Stimulated activated CD8-positive, alpha-beta memory T cell treated with anti-CD3 and anti-CD28 coated beads, Interleukin-4, amount 100 ng/mL, for 4 hours (primary cell): ENCODE measurements around the gene BSPRY.
"Not testable (repeated sequence)": the region's sequence is repeated elsewhere in the genome, so short reads cannot be mapped to it uniquely, and the experiment has no call there.

Experiments used
- DNase-seq, 2 donors: peaks; one replicate each; pipeline ENCODE4 v3.0.0-alpha.2; 2020; ENCODE audit warnings: low read depth in 2 of 2, low spot score in 1 of 2

BSPRY gene

GRCh38 chr9:113369855-113370140 lies 20.5 kb downstream of the BSPRY start:
- no peak for DNase-seq

- no peak for DNase-seq
Measured at GRCh38 chr9:113370806-113371325, 21.5 kb downstream of the BSPRY start.

- DNase-seq: no peak
Measured at GRCh38 chr9:113372059-113372458, 22.7 kb downstream of the BSPRY start.

GRCh38 chr9:113373256-113373655 lies 23.9 kb downstream of the BSPRY start:
- DNase-seq: no peak

- no peak for DNase-seq
Measured at GRCh38 chr9:113373676-113374392, 24.5 kb downstream of the BSPRY start.

- no peak for DNase-seq
Measured at GRCh38 chr9:113375057-113376023, 26.0 kb downstream of the BSPRY start.

GRCh38 chr9:113376634-113377567 lies 27.6 kb downstream of the BSPRY start, which contains the start of gene HDHD3:
HDHD3 (minus strand) TSS chr9:113376986; CDS start chr9:113374354, 2,632 bp downstream.
- DNase-seq: peak; percentile 44 to 69

- not testable (repeated sequence) for DNase-seq
Measured at GRCh38 chr9:113379094-113379828, 29.9 kb downstream of the BSPRY start.

GRCh38 chr9:113379829-113380210 lies 30.5 kb downstream of the BSPRY start:
- DNase-seq: not testable (repeated sequence)

GRCh38 chr9:113380869-113381378 lies 31.6 kb downstream of the BSPRY start:
- DNase-seq: no peak

- DNase-seq: not testable (repeated sequence)
Measured at GRCh38 chr9:113381441-113381840, 32.1 kb downstream of the BSPRY start.

- DNase-seq: no peak
Measured at GRCh38 chr9:113381909-113382411, 32.6 kb downstream of the BSPRY start.

- no peak for DNase-seq
Measured at GRCh38 chr9:113386571-113387393, 37.4 kb downstream of the BSPRY start.

- DNase-seq: no peak
Measured at GRCh38 chr9:113387560-113388230, 38.4 kb downstream of the BSPRY start.

GRCh38 chr9:113388833-113389232 lies 39.5 kb downstream of the BSPRY start:
- no peak for DNase-seq

GRCh38 chr9:113389451-113389850 lies 40.1 kb downstream of the BSPRY start:
- DNase-seq: no peak

- DNase-seq: no peak
Measured at GRCh38 chr9:113390192-113390960, 41.0 kb downstream of the BSPRY start.

- DNase-seq: no peak
Measured at GRCh38 chr9:113391917-113392316, 42.6 kb downstream of the BSPRY start.
